D721Med (cell line): ENCODE results near the gene CCN6.

ENCODE experiments used
- DNase-seq: peaks from one replicate; pipeline ENCODE4 v3.0.0; 2011; ENCODE audit warnings: low spot score; ENCODE audit not compliant: insufficient read length
- FAIRE-seq: peaks from 2 replicates; lab custom pipeline; 2011; peaks lifted over from hg19 to GRCh38; lab: Jason Lieb, UNC
- TF ChIP-seq, protein P1 (sequence below): IDR thresholded peaks from 2 replicates; pipeline ENCODE4 v1.5.1; 2012; ENCODE audit warnings: mild to moderate bottlenecking, control low read depth; ENCODE audit not compliant: insufficient read depth; ENCODE audit errors: missing control alignments

The CCN6 gene

DNA sequence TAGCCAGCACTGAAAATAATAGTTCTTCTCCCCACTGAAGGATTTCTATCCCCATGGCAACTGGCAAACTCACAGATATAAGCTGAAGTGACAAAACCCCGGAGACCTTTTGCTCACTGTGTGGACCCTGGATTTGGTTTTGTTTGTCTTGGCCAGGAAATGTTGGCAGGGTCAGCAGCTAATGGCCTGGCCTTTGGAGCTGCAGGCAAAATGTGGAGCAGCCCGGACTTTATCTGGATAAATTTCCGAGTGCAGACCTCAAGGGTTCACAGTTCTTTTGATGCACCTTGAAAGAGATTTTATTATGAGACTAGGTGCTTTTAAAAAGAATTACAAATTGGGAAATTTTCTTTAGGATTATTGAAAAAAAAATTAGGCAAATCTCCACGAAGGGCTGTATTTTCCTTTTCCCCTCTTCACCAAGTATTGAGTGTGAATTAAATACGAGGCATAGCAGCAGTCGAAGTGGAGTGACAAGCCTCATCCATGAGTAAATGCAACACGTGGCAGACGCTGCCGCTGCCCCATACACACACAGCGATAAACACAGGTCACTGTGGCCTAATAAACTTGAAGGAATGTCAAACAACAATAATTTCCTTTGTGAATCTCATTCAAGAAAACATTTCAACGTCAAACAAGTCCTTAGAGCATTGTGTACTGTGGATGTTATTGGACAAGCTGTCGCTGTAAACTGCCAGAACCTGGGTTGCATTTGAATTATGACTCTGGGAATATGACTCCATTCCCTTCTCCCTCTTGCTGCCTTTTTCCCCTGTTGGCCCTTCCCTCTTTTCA lies 35.1 kb upstream of the CCN6 start:
- FAIRE-seq (no peak), DNase-seq (no peak)
- TF ChIP-seq, protein P1, sequence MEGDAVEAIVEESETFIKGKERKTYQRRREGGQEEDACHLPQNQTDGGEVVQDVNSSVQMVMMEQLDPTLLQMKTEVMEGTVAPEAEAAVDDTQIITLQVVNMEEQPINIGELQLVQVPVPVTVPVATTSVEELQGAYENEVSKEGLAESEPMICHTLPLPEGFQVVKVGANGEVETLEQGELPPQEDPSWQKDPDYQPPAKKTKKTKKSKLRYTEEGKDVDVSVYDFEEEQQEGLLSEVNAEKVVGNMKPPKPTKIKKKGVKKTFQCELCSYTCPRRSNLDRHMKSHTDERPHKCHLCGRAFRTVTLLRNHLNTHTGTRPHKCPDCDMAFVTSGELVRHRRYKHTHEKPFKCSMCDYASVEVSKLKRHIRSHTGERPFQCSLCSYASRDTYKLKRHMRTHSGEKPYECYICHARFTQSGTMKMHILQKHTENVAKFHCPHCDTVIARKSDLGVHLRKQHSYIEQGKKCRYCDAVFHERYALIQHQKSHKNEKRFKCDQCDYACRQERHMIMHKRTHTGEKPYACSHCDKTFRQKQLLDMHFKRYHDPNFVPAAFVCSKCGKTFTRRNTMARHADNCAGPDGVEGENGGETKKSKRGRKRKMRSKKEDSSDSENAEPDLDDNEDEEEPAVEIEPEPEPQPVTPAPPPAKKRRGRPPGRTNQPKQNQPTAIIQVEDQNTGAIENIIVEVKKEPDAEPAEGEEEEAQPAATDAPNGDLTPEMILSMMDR, result no peak

DNA sequence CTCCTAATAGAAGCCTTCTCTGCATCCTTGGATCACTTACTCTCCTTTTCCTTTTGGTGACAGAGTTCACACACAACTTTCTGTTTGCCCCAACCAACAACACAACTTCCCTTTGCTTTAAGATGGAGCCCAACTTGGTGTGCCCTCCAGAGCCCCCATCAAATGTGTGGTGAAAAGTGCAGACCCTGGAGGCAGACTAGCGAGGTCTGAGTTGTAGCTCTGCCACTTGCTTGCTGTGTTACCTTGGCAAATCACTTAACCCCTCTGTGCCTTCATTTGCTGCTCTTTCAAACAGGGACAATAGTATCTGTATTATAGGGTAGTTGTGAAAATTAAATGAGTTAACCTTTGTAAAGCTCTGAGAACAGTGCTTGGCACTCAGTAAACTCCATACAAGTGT lies 34.3 kb upstream of the CCN6 start:
- TF ChIP-seq, protein P1, result no peak
- FAIRE-seq (no peak), DNase-seq (no peak)

DNA sequence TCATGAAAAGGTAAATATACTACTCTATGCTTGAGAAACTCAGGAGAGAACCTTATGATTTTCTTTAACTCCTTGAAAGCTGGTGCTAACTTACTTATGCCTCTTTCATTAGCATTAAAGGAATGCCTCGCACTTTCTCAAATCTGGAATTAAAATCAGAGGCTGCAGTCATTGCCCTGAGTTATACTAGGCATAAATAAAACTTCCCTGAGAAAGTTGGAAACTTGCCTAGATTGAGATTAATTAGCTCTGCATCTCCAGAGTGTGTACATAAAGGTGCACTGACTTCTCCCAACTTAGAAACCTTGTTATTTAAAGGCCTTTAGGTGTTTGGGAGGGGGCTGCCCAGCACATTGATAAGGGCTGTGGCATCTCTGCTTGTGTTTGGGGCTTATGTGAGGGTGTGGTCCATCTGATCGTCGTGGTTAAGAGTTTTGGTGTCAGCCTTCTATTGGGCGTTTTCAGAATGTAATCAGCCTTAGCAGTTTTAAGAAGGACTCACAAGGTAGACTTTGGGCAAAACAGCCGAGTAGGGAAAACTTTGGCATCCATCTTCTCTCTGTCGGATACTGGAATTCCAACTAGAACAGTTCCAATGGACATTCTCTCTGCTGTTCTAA lies 32.1 kb upstream of the CCN6 start:
- TF ChIP-seq, protein P1, result no peak
- no peak for FAIRE-seq

DNA sequence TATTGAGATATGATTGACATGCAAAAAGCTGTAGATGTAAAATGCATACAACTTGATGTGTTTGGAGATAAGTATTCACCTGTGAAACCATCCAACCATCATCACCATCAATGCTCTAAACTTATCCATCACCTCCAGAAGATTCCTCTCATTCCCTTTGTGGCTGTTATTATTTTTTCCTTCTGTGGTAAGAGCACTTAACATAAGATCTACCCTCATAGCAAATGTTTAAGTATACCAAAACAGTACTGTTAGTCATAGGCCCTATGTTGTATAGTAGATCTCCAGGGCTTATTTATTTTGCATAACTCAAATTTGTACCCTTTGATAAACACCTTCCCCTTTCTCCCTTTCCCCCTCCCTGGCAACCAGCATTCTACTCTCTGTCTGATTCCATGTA lies 31.2 kb upstream of the CCN6 start:
- TF ChIP-seq, protein P1, result no peak
- FAIRE-seq, result no peak
- no peak for DNase-seq

More for the DNA sequence above, 32.1 kb upstream of the CCN6 start:
- no peak for DNase-seq

DNA sequence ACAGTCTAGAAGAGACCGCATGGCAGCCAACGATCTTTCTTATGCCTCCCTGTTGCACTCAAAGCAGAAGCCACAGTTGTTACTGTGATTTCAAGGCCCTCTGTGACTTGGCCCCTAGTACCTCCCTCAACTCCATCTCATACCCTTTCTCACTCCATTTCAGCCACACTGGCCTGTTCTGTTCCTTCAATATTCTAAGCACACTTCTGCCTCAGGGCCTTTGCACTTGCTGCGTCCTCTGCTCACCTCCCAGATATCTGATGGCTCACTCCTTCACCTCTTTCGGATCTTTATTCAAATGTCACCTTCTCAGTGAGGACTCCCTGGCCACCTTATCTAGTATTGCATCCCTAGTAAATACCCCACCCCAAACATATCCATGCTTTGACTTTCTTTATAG lies 29.4 kb upstream of the CCN6 start:
- DNase-seq (no peak), FAIRE-seq (no peak)
- TF ChIP-seq, protein P1, result no peak

DNA sequence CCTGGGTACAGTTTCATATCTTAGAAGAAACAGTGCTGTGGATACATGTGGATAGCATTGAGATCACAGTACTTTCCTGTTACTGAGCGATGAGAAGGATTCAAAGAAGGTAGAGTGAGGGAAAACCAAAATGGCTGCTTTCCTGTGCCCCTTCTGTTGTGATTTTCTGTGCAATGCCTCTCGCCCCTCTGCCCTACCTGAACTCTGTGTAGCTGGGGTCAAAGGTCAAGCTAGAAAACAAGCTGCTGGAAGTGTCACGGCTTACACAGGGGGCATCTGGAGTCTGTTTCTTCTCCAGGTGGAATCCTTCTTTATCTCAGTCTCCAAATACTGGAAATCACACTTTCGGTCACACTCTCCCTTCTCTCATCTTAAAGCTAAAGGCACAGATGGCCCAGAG lies 27.0 kb upstream of the CCN6 start:
- DNase-seq, result no peak
- TF ChIP-seq, protein P1, result no peak
- no peak for FAIRE-seq

DNA sequence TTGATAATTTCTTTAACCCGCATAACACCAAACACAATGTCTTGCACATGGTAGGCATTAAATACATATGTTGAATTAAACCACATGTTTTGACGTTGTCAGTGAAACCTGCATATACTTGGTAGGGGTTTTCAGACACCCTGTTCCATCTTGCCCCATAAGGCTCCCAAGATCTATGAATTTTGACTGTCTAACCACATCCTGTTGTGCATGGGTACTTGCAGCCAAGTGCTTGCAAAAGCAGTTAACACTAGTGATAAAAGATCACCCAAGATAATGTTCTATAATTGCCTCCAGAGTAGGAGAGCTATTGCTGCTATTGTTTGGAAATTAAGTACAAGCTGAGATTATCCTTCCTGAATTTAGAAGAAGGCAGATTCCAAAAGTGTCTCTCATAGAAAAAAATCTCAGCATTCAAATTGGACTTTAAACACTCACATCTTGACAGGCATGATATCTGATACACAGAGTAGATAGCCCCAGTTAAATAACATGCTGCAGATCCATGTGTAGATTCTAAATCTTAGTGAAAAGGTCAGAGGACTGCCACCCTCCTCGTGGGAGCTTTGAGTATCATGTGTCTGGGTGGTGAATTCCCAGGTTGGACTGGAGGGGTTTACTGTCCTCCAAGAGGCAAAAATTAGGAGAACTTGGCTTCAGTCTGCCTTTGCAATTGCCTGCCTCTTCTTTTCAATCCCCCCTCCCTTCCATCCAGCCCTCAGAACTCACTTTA lies 25.8 kb upstream of the CCN6 start:
- TF ChIP-seq, protein P1, result no peak
- FAIRE-seq (no peak), DNase-seq (no peak)
